Cardiac muscle cell (in vitro differentiated cells and primary cell): Measurements from ENCODE around the gene ATP2C1. TPM values are rescaled to one million over a fixed set of nuclear protein-coding genes. Genes with fewer than 3 reads are reported as not detected.

Experiments
- DNase-seq, 2 donors: peaks; one replicate each; pipeline versions ENCODE4 v3.0.0 to v3.0.0-alpha.2; 2010 to 2017; ENCODE audit warnings: low read depth in 1 of 2, low spot score in 1 of 2
- H3K27ac ChIP-seq: fragments of 200-600 bp; sonication (generic); 2 replicates; pipeline ENCODE4 v1.5.1; 2016
- H3K27me3 ChIP-seq: fragments of 200-600 bp; sonication (generic); 2 replicates; pipeline ENCODE4 v1.6.0; 2016; ENCODE audit warnings: control low read depth
- H3K36me3 ChIP-seq: fragments of 200-600 bp; sonication (generic); 2 replicates; pipeline ENCODE4 v1.5.1; 2016; ENCODE audit warnings: control low read depth
- H3K4me1 ChIP-seq: fragments of 200-600 bp; sonication (generic); 2 replicates; pipeline ENCODE4 v1.8.1; 2017; ENCODE audit warnings: low read depth, mild to moderate bottlenecking, mixed run types
- H3K4me3 ChIP-seq: fragments of 200-600 bp; sonication (generic); 2 replicates; pipeline ENCODE4 v1.5.1; 2016; ENCODE audit warnings: mild to moderate bottlenecking
- H3K9me3 ChIP-seq: fragments of 200-600 bp; sonication (generic); 2 replicates; pipeline ENCODE4 v1.5.1; 2017; ENCODE audit warnings: low read depth, mild to moderate bottlenecking, control low read depth
- CTCF ChIP-seq: IDR thresholded peaks from 2 replicates; pipeline ENCODE4 v1.5.1; 2012; ENCODE audit warnings: low read depth, mild to moderate bottlenecking, low read length
- polyA plus RNA-seq: library from polyadenylated mRNA; unstranded; fragments of >200 nt; fragmentation: Nextera tagmentation; extraction: Ambion mirVana; gene quantifications from 2 replicates; pipeline ENCODE4 v1.2.1, GENCODE V29; 2016
- total RNA-seq: library from RNA; depleted of rRNA; stranded (reverse); fragments of >200 nt; gene quantifications from 2 replicates; pipeline ENCODE4 v1.2.3, GENCODE V29; 2016

ATP2C1 gene
- total and polyA plus RNA-seq, 2 experiments from 2014 or later: 31.4 to 32.9 TPM

DNA sequence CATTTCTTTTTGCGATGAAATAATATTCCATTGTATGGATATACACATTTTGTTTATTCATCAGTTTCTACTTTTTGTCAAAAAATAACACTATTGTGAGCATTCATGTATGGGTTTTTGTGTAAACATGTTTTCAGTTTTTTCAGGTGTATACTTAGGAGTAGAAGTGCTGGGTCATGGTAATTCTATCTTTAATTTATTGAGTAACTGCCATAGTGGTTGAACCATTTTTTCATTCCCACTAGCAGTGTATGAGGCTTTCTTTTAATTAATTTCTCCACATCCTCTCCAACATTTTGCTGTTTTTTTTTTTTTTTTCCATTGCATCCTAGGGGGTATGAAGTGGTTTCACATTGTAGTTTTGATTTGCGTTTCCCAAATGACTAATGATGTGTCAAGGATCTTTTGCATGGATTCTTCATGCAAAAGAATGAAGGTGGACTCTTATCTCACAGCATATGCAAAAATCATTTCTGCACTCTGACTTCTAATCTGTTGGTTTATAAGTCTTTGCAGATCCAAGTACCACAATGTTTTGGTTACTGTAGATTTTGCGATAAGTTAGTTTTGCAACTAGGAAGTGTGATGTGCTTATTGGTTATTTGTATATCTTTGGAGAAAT is 12.6 kb downstream of the ATP2C1 start:
- Histone ChIP-seq H3K4me1 (no peaks in the 10 kb centered on the region), H3K27me3 (no peaks in the 10 kb centered on the region), H3K4me3 (no peak overlapping the region), H3K36me3 (no peaks in the 10 kb centered on the region), H3K9me3 (no peaks in the 10 kb centered on the region), H3K27ac (no peak overlapping the region)
- DNase-seq: peak in 1 of 2 donors; percentile 46
- TF ChIP-seq CTCF: no peak

- DNase-seq: no peak
- no peak overlapping the region for H3K27ac ChIP-seq
- no peaks in the 10 kb centered on the region for H3K4me1 ChIP-seq
- no peak for TF ChIP-seq CTCF
- no peaks in the 10 kb centered on the region for H3K27me3 ChIP-seq
- no peaks in the 10 kb centered on the region for H3K36me3 ChIP-seq
- H3K4me3 ChIP-seq: no peak overlapping the region
- no peaks in the 10 kb centered on the region for H3K9me3 ChIP-seq
Measured at GRCh38 chr3:130907500-130907899, 13.6 kb downstream of the ATP2C1 start.

GRCh38 chr3:130907966-130908365 is 14.1 kb downstream of the ATP2C1 start:
- Histone ChIP-seq H3K4me1 (no peaks in the 10 kb centered on the region), H3K36me3 (no peaks in the 10 kb centered on the region), H3K4me3 (no peak overlapping the region), H3K9me3 (no peaks in the 10 kb centered on the region), H3K27ac (no peak overlapping the region), H3K27me3 (no peaks in the 10 kb centered on the region)
- DNase-seq: no peak
- no peak for TF ChIP-seq CTCF

DNA sequence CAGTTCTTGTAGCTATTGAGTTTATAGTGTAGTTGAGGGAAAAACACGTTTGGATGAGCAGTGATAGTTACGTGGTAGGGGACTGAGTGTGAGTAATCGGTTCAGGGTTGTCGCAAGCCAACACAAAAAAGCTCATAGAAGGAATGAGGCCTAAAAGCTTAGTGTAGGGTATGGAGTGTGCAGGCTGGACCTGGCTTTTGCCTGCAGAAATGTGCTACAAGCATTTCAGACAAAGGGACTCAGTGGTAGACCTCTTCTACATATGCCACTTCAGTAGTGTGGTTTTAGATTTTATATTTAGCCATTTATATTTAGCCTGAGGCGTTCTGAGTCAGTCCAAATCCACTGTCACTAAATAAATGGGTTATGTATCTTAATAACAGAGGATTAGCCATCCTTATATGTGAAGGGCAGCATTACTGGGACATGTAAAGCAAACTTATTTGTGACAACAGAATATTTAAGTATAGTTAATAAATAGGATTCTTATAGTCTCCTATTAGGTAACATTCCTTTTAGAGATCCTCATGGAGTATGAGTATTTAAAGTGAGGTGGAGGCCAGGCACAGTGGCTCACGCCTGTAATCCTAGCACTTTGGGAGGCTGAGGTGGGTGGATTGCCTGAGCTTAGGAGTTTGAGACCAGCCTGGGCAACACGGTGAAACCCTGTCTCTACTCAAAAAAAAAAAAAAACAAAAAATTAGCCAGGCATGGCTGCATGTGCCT is 21.8 kb downstream of the ATP2C1 start:
- no peak for TF ChIP-seq CTCF
- H3K4me1 ChIP-seq: no peaks in the 10 kb centered on the region

GRCh38 chr3:130916507-130917167 is 22.8 kb downstream of the ATP2C1 start:
- H3K36me3 ChIP-seq: no peaks in the 10 kb centered on the region
- TF ChIP-seq CTCF: no peak

More for the DNA sequence above, 21.8 kb downstream of the ATP2C1 start:
- no peak for DNase-seq
- H3K9me3 ChIP-seq: no peaks in the 10 kb centered on the region
- H3K4me3 ChIP-seq: no peak overlapping the region
- no peaks in the 10 kb centered on the region for H3K27me3 ChIP-seq
- H3K36me3 ChIP-seq: no peaks in the 10 kb centered on the region
- H3K27ac ChIP-seq: peak overlapping the region; percentile 31

More at GRCh38 chr3:130916507-130917167, 22.8 kb downstream of the ATP2C1 start:
- Histone ChIP-seq H3K27me3 (no peaks in the 10 kb centered on the region), H3K4me3 (no peak overlapping the region), H3K4me1 (no peaks in the 10 kb centered on the region), H3K9me3 (no peaks in the 10 kb centered on the region), H3K27ac (no peak overlapping the region)
- no peak for DNase-seq
